ENCODE data around the gene D2HGDH. TPM values are rescaled to one million over a fixed set of nuclear protein-coding genes. Genes with fewer than 3 reads are reported as not detected.

The D2HGDH gene
- total RNA-seq, 1 experiment from 2014 or later, result 30.7 TPM

GRCh38 chr2:241770936-241771285 is 36.5 kb downstream of the D2HGDH start:
- intact Hi-C loops (cut with micrococcal nuclease; ENCODE audit: unreplicated experiment), result no loop called here
- ChIA-PET CTCF (no interaction called here), POLR2A (ENCODE audit: low non-redundant PET) (no interaction called here)
- Histone ChIP-seq H3K36me3 (ENCODE audit: insufficient read depth, low read length, poor library complexity, severe bottlenecking) (no peaks in the 10 kb centered on the region), H3K27ac (ENCODE audit: low read depth, low read length, poor library complexity, severe bottlenecking) (peak overlapping the region; percentile 90), H3K4me1 (ENCODE audit: insufficient read depth, low read length, poor library complexity, severe bottlenecking) (peaks cover 53% of the 10 kb centered on the region), H3K9me3 (ENCODE audit: low read depth, low read length, poor library complexity, severe bottlenecking) (no peaks in the 10 kb centered on the region), H3K27me3 (replicated peaks; ENCODE audit: insufficient read depth, low read depth, low read length, poor library complexity) (no peaks in the 10 kb centered on the region), H3K4me3 (ENCODE audit: low read depth, low read length, poor library complexity, severe bottlenecking) (no peak overlapping the region)
- no peak for DNase-seq (ENCODE audit: low spot score)
- no peak for TF ChIP-seq CTCF (conservative IDR thresholded peaks at IDR 0.05; ENCODE audit: low read depth, low read length)
- no peak for TF ChIP-seq EZH2 (IDR thresholded peaks at IDR 0.05; ENCODE audit: borderline replicate concordance, low read depth, low read length, poor library complexity, severe bottlenecking)
- no TSS peak for BruUV-seq (replicated peaks)

GRCh38 chr2:241771286-241772062 is 37.0 kb downstream of the D2HGDH start:
- ChIA-PET POLR2A (ENCODE audit: low non-redundant PET) (no interaction called here), CTCF (no interaction called here)
- peak overlapping the region; percentile 90 for H3K27ac ChIP-seq (ENCODE audit: low read depth, low read length, poor library complexity, severe bottlenecking)
- peak; percentile 55 for DNase-seq (ENCODE audit: low spot score)
- intact Hi-C loops (cut with micrococcal nuclease; ENCODE audit: unreplicated experiment), result no loop called here
- TF ChIP-seq CTCF (conservative IDR thresholded peaks at IDR 0.05; ENCODE audit: low read depth, low read length), result no peak
- no peak for TF ChIP-seq EZH2 (IDR thresholded peaks at IDR 0.05; ENCODE audit: borderline replicate concordance, low read depth, low read length, poor library complexity, severe bottlenecking)
- H3K9me3 ChIP-seq (ENCODE audit: low read depth, low read length, poor library complexity, severe bottlenecking), result no peaks in the 10 kb centered on the region
- no peaks in the 10 kb centered on the region for H3K27me3 ChIP-seq (replicated peaks; ENCODE audit: insufficient read depth, low read depth, low read length, poor library complexity)
- no peak overlapping the region for H3K4me3 ChIP-seq (ENCODE audit: low read depth, low read length, poor library complexity, severe bottlenecking)
- H3K36me3 ChIP-seq (ENCODE audit: insufficient read depth, low read length, poor library complexity, severe bottlenecking), result no peaks in the 10 kb centered on the region
- BruUV-seq (replicated peaks), result no TSS peak
- H3K4me1 ChIP-seq (ENCODE audit: insufficient read depth, low read length, poor library complexity, severe bottlenecking), result peaks cover 55% of the 10 kb centered on the region

GRCh38 chr2:241772063-241772499 is 37.7 kb downstream of the D2HGDH start:
- CTCF ChIA-PET, result no interaction called here
- no peak for TF ChIP-seq CTCF (conservative IDR thresholded peaks at IDR 0.05; ENCODE audit: low read depth, low read length)
- TF ChIP-seq EZH2 (IDR thresholded peaks at IDR 0.05; ENCODE audit: borderline replicate concordance, low read depth, low read length, poor library complexity, severe bottlenecking), result no peak
- POLR2A ChIA-PET (ENCODE audit: low non-redundant PET), result no interaction called here

More at GRCh38 chr2:241772063-241772499, 37.7 kb downstream of the D2HGDH start:
- Histone ChIP-seq H3K4me1 (ENCODE audit: insufficient read depth, low read length, poor library complexity, severe bottlenecking) (peaks cover 55% of the 10 kb centered on the region), H3K27me3 (replicated peaks; ENCODE audit: insufficient read depth, low read depth, low read length, poor library complexity) (no peaks in the 10 kb centered on the region), H3K36me3 (ENCODE audit: insufficient read depth, low read length, poor library complexity, severe bottlenecking) (no peaks in the 10 kb centered on the region), H3K27ac (ENCODE audit: low read depth, low read length, poor library complexity, severe bottlenecking) (peak overlapping the region; percentile 90), H3K9me3 (ENCODE audit: low read depth, low read length, poor library complexity, severe bottlenecking) (no peaks in the 10 kb centered on the region), H3K4me3 (ENCODE audit: low read depth, low read length, poor library complexity, severe bottlenecking) (no peak overlapping the region)
- intact Hi-C loops (cut with micrococcal nuclease; ENCODE audit: unreplicated experiment), result no loop called here
- BruUV-seq (replicated peaks), result TSS peak; percentile 81
- DNase-seq (ENCODE audit: low spot score), result no peak
